Hepatocyte (in vitro differentiated cells): ENCODE measurements around the gene ADGRA1.

Experiments used
- EZH2 ChIP-seq: fragments of 200-600 bp; sonication (generic); IDR thresholded peaks from 2 replicates; pipeline ENCODE4 v1.6.1; 2016; ENCODE audit warnings: antibody characterized with exemption, mild to moderate bottlenecking, borderline replicate concordance
- TF ChIP-seq, protein P1 (sequence below): fragments of 200-600 bp; sonication (generic); IDR thresholded peaks from 2 replicates; pipeline ENCODE4 v1.5.1; 2016; ENCODE audit warnings: antibody characterized with exemption, mild to moderate bottlenecking; ENCODE audit not compliant: poor library complexity

DNA sequence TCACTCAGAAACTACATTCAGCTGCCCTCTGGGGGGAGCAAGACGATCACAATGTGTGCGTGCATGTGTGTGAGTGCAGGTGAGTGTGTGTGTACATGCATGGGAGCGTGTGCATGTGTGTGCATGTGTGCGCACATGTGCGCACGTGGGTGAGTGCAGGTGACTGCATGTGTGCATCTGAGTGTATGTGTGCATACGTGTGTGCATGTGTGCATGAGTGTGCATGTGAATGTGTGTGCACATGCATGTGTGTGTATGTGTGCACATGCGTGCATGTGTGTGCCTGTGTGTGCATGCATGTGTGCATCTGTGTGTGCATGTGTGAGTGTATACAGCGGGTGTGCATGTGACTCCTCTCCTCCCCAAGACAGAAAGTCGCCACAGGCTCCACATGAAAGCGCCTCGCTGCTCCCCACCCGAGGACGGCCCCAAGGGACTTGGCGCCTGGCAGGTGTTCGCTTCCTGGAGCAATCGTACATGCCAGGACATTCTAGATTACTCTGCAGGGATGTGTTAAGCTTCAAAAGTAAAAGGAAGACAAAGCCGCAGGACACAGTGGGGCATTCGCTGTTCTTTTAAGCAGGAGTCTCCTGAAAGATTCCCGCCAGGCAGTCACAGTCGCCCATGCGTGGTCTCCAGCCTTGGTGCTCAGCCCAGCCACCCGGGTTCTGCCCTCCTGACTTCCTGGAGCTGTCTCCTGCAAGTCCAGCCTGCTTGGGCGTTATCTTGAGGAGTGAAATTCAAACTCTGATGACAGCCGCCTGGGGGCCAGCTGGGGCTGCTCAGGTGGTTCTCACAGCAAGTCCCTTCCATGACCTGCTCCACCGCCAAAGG is 42.0 kb upstream of the ADGRA1 start:
- TF ChIP-seq, protein P1, sequence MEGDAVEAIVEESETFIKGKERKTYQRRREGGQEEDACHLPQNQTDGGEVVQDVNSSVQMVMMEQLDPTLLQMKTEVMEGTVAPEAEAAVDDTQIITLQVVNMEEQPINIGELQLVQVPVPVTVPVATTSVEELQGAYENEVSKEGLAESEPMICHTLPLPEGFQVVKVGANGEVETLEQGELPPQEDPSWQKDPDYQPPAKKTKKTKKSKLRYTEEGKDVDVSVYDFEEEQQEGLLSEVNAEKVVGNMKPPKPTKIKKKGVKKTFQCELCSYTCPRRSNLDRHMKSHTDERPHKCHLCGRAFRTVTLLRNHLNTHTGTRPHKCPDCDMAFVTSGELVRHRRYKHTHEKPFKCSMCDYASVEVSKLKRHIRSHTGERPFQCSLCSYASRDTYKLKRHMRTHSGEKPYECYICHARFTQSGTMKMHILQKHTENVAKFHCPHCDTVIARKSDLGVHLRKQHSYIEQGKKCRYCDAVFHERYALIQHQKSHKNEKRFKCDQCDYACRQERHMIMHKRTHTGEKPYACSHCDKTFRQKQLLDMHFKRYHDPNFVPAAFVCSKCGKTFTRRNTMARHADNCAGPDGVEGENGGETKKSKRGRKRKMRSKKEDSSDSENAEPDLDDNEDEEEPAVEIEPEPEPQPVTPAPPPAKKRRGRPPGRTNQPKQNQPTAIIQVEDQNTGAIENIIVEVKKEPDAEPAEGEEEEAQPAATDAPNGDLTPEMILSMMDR: no peak
- no peak for TF ChIP-seq EZH2
